Left colon (tissue), 2 donors: ENCODE measurements around the gene FAM43A. TPM values are rescaled to one million over a fixed set of nuclear protein-coding genes. Genes with fewer than 3 reads are reported as not detected.

Experiments
- ATAC-seq: fragments of 200-7000 bp; cut with Tn5 transposase; one replicate; pipeline ENCODE4 v1.9.1; 2020; ENCODE audit warnings: mild to moderate bottlenecking, moderate library complexity
- DNase-seq, 2 donors: peaks; one replicate each; pipeline ENCODE4 v3.0.0-alpha.2; 2020
- intact Hi-C, 2 donors: fragments of 100-400 bp; cut with DNase I in 1 of 2; cut with micrococcal nuclease in 1 of 2; formaldehyde crosslinking; loops; one replicate each; pipeline versions ENCODE4 v1.11.2 to v1.14.0; 2022; cut with DNase I, micrococcal nuclease
- long read RNA-seq: library from polyadenylated mRNA; unstranded; transcript quantifications from one replicate; pipeline ENCODE4 v2.0.0, GENCODE V29; 2021
- total RNA-seq, 2 donors: library from RNA; stranded (reverse); fragmentation: NEBNext Ultra II Directional; extraction: Animal tissue kit (Norgen Biotek cat#: 25700); gene quantifications; one replicate each; pipeline ENCODE4 v1.2.1, GENCODE V29; 2021
- donor health status: DM: no; HTN: no; CAD: no.
- donor health status: DM: yes; HTN: yes; CAD: no.

FAM43A gene
- total RNA-seq: 10 to 100 TPM; 29.1 to 73.4 TPM
- long read RNA-seq, transcript FAM43A-201 (1 exons, 2,494 nt): major isoform, 99 of 100 reads
- long read RNA-seq, partial matches to known transcripts: 0 of 100 reads
- long read RNA-seq, other reads (novel, unspliced or antisense): 1 of 100 reads

- DNase-seq (peak; percentile 95), ATAC-seq (peak; percentile 70)
- intact Hi-C loops: loop anchor here in 1 of 2 donors (10.0 kb wide), 1 partner anchor 579 kb away; no protein-coding TSS in a partner anchor
Observed at GRCh38 chr3:194685718-194686413, at the start of gene FAM43A. Gene FAM43A (plus strand): TSS chr3:194685883. CDS start chr3:194686827, 944 bp downstream.

- intact Hi-C loops: no loop called here
- ATAC-seq (no peak), DNase-seq (no peak)
Observed at GRCh38 chr3:194637066-194637465, 48.6 kb upstream of the FAM43A start.

- DNase-seq (no peak), ATAC-seq (no peak)
- intact Hi-C loops: no loop called here
Observed at GRCh38 chr3:194637541-194638400, 47.9 kb upstream of the FAM43A start.

- ATAC-seq (no peak), DNase-seq (no peak)
- intact Hi-C loops: no loop called here
Observed at GRCh38 chr3:194638991-194639605, 46.6 kb upstream of the FAM43A start.

GRCh38 chr3:194640829-194641228, 44.9 kb upstream of the FAM43A start:
- ATAC-seq (no peak), DNase-seq (no peak)
- intact Hi-C loops: no loop called here

- DNase-seq: no peak
- intact Hi-C loops: no loop called here
- ATAC-seq: no peak
Observed at GRCh38 chr3:194642769-194643168, 42.9 kb upstream of the FAM43A start.

- no peak for DNase-seq
- peak; percentile 57 for ATAC-seq
- intact Hi-C loops: no loop called here
Observed at GRCh38 chr3:194647747-194648146, 37.9 kb upstream of the FAM43A start.

GRCh38 chr3:194654443-194654842, 31.2 kb upstream of the FAM43A start:
- intact Hi-C loops: no loop called here
- no peak for DNase-seq
- no peak for ATAC-seq

- intact Hi-C loops: no loop called here
- DNase-seq: no peak
- peak; percentile 96 for ATAC-seq
Observed at GRCh38 chr3:194657439-194657838, 28.2 kb upstream of the FAM43A start.

- no peak for DNase-seq
- ATAC-seq: no peak
- intact Hi-C loops: no loop called here
Observed at GRCh38 chr3:194658477-194659242, 27.0 kb upstream of the FAM43A start.

GRCh38 chr3:194659778-194660177, 25.9 kb upstream of the FAM43A start:
- intact Hi-C loops: no loop called here
- ATAC-seq (no peak), DNase-seq (no peak)

- intact Hi-C loops: no loop called here
- no peak for ATAC-seq
- no peak for DNase-seq
Observed at GRCh38 chr3:194661374-194661773, 24.3 kb upstream of the FAM43A start.

- DNase-seq: no peak
- intact Hi-C loops: no loop called here
- no peak for ATAC-seq
Observed at GRCh38 chr3:194661946-194662345, 23.7 kb upstream of the FAM43A start.

GRCh38 chr3:194664857-194665256, 20.8 kb upstream of the FAM43A start:
- DNase-seq (no peak), ATAC-seq (no peak)
- intact Hi-C loops: no loop called here

GRCh38 chr3:194667363-194667762, 18.3 kb upstream of the FAM43A start:
- ATAC-seq: no peak

GRCh38 chr3:194671511-194671899, 14.2 kb upstream of the FAM43A start:
- intact Hi-C loops: no loop called here
- no peak for DNase-seq
- peak; percentile 46 for ATAC-seq

More at GRCh38 chr3:194667363-194667762, 18.3 kb upstream of the FAM43A start:
- intact Hi-C loops: no loop called here
- DNase-seq: no peak

- ATAC-seq (peak; percentile 94), DNase-seq (peak; percentile 92 to 95)
- intact Hi-C loops: no loop called here
Observed at GRCh38 chr3:194671900-194672808, 13.5 kb upstream of the FAM43A start, which contains the start of gene LSG1. Gene LSG1 (minus strand): TSS chr3:194672191. CDS start chr3:194672162, 29 bp downstream.

- DNase-seq (no peak), ATAC-seq (peak; percentile 15)
- intact Hi-C loops: no loop called here
Observed at GRCh38 chr3:194672876-194673275, 12.8 kb upstream of the FAM43A start.
